Measurements from ENCODE around the gene TFF2. TPM values are rescaled to one million over a fixed set of nuclear protein-coding genes. Genes with fewer than 3 reads are reported as not detected.

TFF2 gene
- total RNA-seq, 4 donors from 2014 or later, result not detected

DNA sequence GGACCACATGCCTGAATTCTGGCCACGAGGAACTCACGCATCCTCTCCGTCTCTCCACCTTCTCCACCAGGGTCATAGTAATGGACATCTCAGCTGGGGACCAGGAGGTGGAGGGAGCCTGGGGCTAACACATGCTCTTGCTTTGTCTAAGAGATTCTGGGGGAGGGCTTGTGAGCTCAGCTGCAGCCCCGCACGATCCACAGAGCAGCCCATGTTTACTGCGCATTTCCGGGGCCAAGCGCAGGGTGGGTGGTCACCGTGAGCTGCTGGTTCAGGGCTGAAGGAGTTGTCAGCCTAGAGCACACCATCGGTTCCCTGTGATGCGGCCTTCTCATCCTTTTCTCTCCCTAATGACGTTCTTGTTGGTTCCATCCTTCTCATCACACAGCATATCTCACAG is 7.5 kb upstream of the TFF2 start:
- peaks cover 12 to 21% (median 21%) of the 10 kb centered on the region in 3 donors for H3K27me3 ChIP-seq
- in situ Hi-C loops (cut with MboI; ENCODE audit: low sequenced_read_pairs in 4 of 4) (no loop called here), intact Hi-C loops (cut with DNase I; ENCODE audit: low total_unique reads) (no loop called here)
- no peaks in the 10 kb centered on the region for H3K36me3 ChIP-seq
- ATAC-seq, result no peak
- no peaks in the 10 kb centered on the region for H3K9me3 ChIP-seq
- no peak overlapping the region for H3K4me3 ChIP-seq
- TF ChIP-seq, protein P1, sequence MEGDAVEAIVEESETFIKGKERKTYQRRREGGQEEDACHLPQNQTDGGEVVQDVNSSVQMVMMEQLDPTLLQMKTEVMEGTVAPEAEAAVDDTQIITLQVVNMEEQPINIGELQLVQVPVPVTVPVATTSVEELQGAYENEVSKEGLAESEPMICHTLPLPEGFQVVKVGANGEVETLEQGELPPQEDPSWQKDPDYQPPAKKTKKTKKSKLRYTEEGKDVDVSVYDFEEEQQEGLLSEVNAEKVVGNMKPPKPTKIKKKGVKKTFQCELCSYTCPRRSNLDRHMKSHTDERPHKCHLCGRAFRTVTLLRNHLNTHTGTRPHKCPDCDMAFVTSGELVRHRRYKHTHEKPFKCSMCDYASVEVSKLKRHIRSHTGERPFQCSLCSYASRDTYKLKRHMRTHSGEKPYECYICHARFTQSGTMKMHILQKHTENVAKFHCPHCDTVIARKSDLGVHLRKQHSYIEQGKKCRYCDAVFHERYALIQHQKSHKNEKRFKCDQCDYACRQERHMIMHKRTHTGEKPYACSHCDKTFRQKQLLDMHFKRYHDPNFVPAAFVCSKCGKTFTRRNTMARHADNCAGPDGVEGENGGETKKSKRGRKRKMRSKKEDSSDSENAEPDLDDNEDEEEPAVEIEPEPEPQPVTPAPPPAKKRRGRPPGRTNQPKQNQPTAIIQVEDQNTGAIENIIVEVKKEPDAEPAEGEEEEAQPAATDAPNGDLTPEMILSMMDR (IDR thresholded peaks at IDR 0.05 in 4 of 5, conservative IDR thresholded peaks at IDR 0.05 in 1 of 5), result no peak
- TF ChIP-seq POLR2A (IDR thresholded peaks at IDR 0.05), result no peak
- H3K4me1 ChIP-seq, result no peaks in the 10 kb centered on the region
- no peak overlapping the region for H3K27ac ChIP-seq
- DNase-seq, result no peak

DNA sequence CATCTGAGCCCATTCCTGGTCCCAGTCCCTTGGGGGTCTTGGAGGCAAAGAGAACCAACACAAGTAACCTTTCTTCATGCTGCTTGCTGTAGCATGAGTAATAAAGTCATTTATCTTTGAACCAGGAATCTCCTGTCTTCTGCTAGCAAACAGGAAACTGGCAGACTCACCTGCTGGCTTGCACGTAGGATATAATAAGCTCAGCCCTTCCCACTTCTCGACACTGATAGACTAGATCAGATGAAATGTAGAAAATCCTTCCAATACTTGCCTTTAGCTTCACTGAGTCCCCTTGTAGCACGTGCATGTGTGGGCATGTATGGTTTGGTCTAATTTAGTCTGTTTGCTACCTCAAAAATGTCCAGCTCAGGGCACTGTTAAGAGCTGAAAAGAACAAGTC is 6.5 kb upstream of the TFF2 start:
- Histone ChIP-seq H3K27me3 (peaks cover 12 to 18% (median 17%) of the 10 kb centered on the region in 3 donors), H3K4me3 (no peak overlapping the region), H3K36me3 (no peaks in the 10 kb centered on the region), H3K4me1 (no peaks in the 10 kb centered on the region), H3K9me3 (no peaks in the 10 kb centered on the region), H3K27ac (no peak overlapping the region)
- TF ChIP-seq POLR2A (IDR thresholded peaks at IDR 0.05), result no peak
- TF ChIP-seq, protein P1 (IDR thresholded peaks at IDR 0.05 in 4 of 5, conservative IDR thresholded peaks at IDR 0.05 in 1 of 5), result no peak
- intact Hi-C loops (cut with DNase I; ENCODE audit: low total_unique reads), result no loop called here
- DNase-seq, result no peak
- ATAC-seq, result no peak
- in situ Hi-C loops (cut with MboI; ENCODE audit: low sequenced_read_pairs in 4 of 4), result no loop called here

DNA sequence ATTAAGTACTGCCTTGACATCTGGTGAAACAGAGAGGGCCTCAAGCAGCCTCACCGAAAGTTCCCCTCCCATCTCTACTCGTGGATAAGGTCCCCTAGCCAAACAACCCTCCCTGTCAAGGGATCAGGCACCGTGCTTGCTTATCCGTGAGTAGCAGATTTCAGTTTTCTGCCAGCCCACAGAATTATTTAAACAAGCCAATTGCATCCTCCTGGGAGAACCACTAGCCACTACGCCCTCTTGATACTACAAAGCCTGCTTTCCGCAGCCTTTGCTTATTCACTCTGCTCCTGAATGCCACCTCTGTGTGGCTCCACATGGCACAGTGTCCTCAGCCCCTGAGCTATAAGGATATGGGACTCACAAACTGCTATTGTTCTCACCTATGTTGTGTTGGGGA is 5.9 kb upstream of the TFF2 start:
- Histone ChIP-seq H3K27ac (no peak overlapping the region), H3K9me3 (no peaks in the 10 kb centered on the region), H3K4me1 (no peaks in the 10 kb centered on the region), H3K27me3 (peaks cover 12 to 15% (median 13%) of the 10 kb centered on the region in 3 donors), H3K4me3 (no peak overlapping the region), H3K36me3 (no peaks in the 10 kb centered on the region)
- intact Hi-C loops (cut with DNase I; ENCODE audit: low total_unique reads), result no loop called here
- no peak for DNase-seq
- TF ChIP-seq, protein P1 (IDR thresholded peaks at IDR 0.05 in 4 of 5, conservative IDR thresholded peaks at IDR 0.05 in 1 of 5), result no peak
- TF ChIP-seq POLR2A (IDR thresholded peaks at IDR 0.05), result no peak
- in situ Hi-C loops (cut with MboI; ENCODE audit: low sequenced_read_pairs in 4 of 4), result no loop called here
- no peak for ATAC-seq

- in situ Hi-C loops (cut with MboI; ENCODE audit: low sequenced_read_pairs in 4 of 4), result no loop called here
Observed at GRCh38 chr21:42356046-42356445, 5.3 kb upstream of the TFF2 start.

More at GRCh38 chr21:42356046-42356445, 5.3 kb upstream of the TFF2 start:
- DNase-seq (no peak), ATAC-seq (no peak)
- no peak overlapping the region for H3K27ac ChIP-seq
- H3K36me3 ChIP-seq, result no peaks in the 10 kb centered on the region
- H3K4me3 ChIP-seq, result no peak overlapping the region
- intact Hi-C loops (cut with DNase I; ENCODE audit: low total_unique reads), result no loop called here
- H3K9me3 ChIP-seq, result no peaks in the 10 kb centered on the region
- H3K27me3 ChIP-seq, result peaks cover 9 to 15% (median 10%) of the 10 kb centered on the region in 3 donors
- TF ChIP-seq POLR2A (IDR thresholded peaks at IDR 0.05), result no peak
- TF ChIP-seq, protein P1 (IDR thresholded peaks at IDR 0.05 in 4 of 5, conservative IDR thresholded peaks at IDR 0.05 in 1 of 5), result no peak
- H3K4me1 ChIP-seq, result no peaks in the 10 kb centered on the region

Measured in gastrocnemius medialis (tissue), 4 donors.